ENCODE data around the gene ACACB.

ACACB gene

DNA sequence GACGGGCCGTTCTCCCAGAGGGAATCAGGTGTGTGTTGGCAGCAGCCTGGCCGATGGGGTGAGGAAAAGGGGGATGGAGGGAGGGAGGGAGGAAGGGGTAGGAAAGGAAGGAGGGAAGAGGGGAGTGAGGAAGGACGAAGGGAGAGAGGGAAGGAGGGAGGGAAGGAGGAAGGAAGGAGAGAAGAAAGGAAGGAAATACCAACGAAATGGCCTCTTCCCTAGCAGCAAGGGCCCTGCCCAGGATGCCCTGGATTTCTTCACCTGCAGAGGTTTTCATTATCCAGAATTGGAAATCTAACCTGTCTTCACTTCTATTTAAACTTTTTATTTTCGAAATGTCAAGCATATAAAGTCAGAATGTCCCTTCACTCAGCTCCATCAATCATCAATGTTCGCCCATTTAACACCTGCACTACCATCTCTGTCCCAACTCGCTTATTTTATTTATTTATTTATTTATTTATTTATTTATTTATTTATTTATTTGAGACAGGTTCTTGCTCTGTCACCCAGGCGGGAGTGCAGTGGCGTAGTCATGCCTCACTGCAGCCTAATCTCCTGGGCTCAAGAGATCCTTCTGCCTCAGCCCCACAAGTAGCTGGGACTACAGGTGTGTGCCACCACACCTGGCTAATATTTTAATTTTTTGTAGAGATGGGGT lies 70.7 kb downstream of the ACACB start:
- H2AFZ ChIP-seq (ENCODE audit: low read length), result no peak overlapping the region
- H3K9ac ChIP-seq (ENCODE audit: low read length), result no peak overlapping the region
- H3K9me2 ChIP-seq (ENCODE audit: low read depth, low read length), result no peaks in the 10 kb centered on the region
- no peaks in the 10 kb centered on the region for H3F3A ChIP-seq (ENCODE audit: insufficient read depth, low read length)
- TF ChIP-seq, protein P1, sequence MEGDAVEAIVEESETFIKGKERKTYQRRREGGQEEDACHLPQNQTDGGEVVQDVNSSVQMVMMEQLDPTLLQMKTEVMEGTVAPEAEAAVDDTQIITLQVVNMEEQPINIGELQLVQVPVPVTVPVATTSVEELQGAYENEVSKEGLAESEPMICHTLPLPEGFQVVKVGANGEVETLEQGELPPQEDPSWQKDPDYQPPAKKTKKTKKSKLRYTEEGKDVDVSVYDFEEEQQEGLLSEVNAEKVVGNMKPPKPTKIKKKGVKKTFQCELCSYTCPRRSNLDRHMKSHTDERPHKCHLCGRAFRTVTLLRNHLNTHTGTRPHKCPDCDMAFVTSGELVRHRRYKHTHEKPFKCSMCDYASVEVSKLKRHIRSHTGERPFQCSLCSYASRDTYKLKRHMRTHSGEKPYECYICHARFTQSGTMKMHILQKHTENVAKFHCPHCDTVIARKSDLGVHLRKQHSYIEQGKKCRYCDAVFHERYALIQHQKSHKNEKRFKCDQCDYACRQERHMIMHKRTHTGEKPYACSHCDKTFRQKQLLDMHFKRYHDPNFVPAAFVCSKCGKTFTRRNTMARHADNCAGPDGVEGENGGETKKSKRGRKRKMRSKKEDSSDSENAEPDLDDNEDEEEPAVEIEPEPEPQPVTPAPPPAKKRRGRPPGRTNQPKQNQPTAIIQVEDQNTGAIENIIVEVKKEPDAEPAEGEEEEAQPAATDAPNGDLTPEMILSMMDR (IDR thresholded peaks at IDR 0.05; ENCODE audit: low read length), result no peak
- TF ChIP-seq EZH2 (IDR thresholded peaks at IDR 0.05; ENCODE audit: borderline replicate concordance, low read length), result no peak
- H3K79me2 ChIP-seq (ENCODE audit: insufficient read depth, low read length), result no peaks in the 10 kb centered on the region
- no peaks in the 10 kb centered on the region for H4K20me1 ChIP-seq (ENCODE audit: insufficient read depth, low read length)
- no peak overlapping the region for H3K4me2 ChIP-seq (ENCODE audit: low read length)
- H3K27me3 ChIP-seq (ENCODE audit: insufficient read depth, low read length), result no peaks in the 10 kb centered on the region
- H3K9me3 ChIP-seq (ENCODE audit: low read length), result no peaks in the 10 kb centered on the region
- no peak overlapping the region for H3K4me3 ChIP-seq (ENCODE audit: low read depth, low read length, poor library complexity, severe bottlenecking)
- H3K4me1 ChIP-seq (ENCODE audit: insufficient read depth, low read length, severe bottlenecking), result no peaks in the 10 kb centered on the region
- H3K36me3 ChIP-seq (ENCODE audit: insufficient read depth, low read length), result no peaks in the 10 kb centered on the region
- H3K27ac ChIP-seq (ENCODE audit: low read depth, low read length, poor library complexity, severe bottlenecking), result no peak overlapping the region

DNA sequence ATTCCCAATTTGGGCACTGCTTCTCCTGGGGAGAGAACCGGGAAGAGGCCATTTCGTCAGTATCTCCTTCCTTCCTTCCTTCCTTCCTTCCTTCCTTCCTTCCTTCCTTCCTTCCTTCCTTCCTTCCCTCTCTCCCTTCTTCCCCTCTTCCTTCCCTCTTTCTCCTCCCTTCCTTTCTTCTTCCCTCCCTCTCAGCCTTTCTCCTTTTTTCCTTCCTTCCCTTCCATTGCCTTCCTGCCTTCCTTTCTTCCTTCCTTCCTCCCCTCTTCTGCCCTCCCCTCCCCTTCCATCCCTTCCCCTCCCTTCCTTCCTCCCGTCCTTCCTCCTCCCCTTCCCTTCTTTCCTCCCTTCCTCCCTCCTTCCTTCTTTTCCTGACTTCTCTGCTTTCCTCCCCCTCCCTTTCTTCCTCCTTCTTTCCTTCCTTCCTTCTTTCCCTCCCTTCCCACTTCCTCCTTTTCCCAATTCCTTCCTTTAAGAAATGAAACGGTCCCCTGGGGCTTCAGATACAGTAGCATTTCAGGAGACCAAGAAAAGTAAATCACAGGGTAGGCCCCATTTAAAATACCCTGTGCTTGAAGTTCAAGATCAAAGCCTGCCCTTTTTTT lies 71.8 kb downstream of the ACACB start:
- H3K4me2 ChIP-seq (ENCODE audit: low read length), result no peak overlapping the region
- H3K4me3 ChIP-seq (ENCODE audit: low read depth, low read length, poor library complexity, severe bottlenecking), result no peak overlapping the region
- no peaks in the 10 kb centered on the region for H3K9me2 ChIP-seq (ENCODE audit: low read depth, low read length)
- no peaks in the 10 kb centered on the region for H3K4me1 ChIP-seq (ENCODE audit: insufficient read depth, low read length, severe bottlenecking)
- H3F3A ChIP-seq (ENCODE audit: insufficient read depth, low read length), result no peaks in the 10 kb centered on the region
- H3K27ac ChIP-seq (ENCODE audit: low read depth, low read length, poor library complexity, severe bottlenecking), result no peak overlapping the region
- no peaks in the 10 kb centered on the region for H3K79me2 ChIP-seq (ENCODE audit: insufficient read depth, low read length)
- no peaks in the 10 kb centered on the region for H3K27me3 ChIP-seq (ENCODE audit: insufficient read depth, low read length)
- no peak for TF ChIP-seq EZH2 (IDR thresholded peaks at IDR 0.05; ENCODE audit: borderline replicate concordance, low read length)
- TF ChIP-seq, protein P1 (IDR thresholded peaks at IDR 0.05; ENCODE audit: low read length), result no peak
- H3K9ac ChIP-seq (ENCODE audit: low read length), result no peak overlapping the region
- no peaks in the 10 kb centered on the region for H3K9me3 ChIP-seq (ENCODE audit: low read length)
- no peak overlapping the region for H2AFZ ChIP-seq (ENCODE audit: low read length)
- H4K20me1 ChIP-seq (ENCODE audit: insufficient read depth, low read length), result no peaks in the 10 kb centered on the region
- H3K36me3 ChIP-seq (ENCODE audit: insufficient read depth, low read length), result no peaks in the 10 kb centered on the region

DNA sequence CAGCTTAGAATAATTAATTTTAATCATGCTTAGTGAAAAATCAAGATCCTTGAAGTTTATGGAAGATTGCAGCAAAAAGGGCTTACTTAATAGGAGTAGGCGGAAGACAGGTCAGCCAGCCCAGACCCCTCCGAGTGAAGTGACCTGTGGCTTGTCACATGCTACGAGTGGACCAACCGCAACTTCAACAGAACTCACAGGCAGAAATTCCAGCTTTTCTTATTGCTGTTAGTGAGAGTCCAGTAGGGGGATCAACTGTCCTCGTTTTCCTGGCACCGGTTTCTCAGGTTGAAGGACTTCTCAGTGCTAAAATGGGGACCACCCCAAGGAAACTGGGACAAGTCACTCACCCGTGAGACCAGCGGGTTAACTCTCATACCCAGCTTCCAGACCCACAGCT lies 72.9 kb downstream of the ACACB start:
- Histone ChIP-seq H3K9me2 (ENCODE audit: low read depth, low read length) (no peaks in the 10 kb centered on the region), H3K4me2 (ENCODE audit: low read length) (no peak overlapping the region), H3K4me3 (ENCODE audit: low read depth, low read length, poor library complexity, severe bottlenecking) (no peak overlapping the region), H3K4me1 (ENCODE audit: insufficient read depth, low read length, severe bottlenecking) (no peaks in the 10 kb centered on the region), H3K27ac (ENCODE audit: low read depth, low read length, poor library complexity, severe bottlenecking) (no peak overlapping the region), H3K27me3 (ENCODE audit: insufficient read depth, low read length) (no peaks in the 10 kb centered on the region), H3K9ac (ENCODE audit: low read length) (no peak overlapping the region), H3K79me2 (ENCODE audit: insufficient read depth, low read length) (no peaks in the 10 kb centered on the region), H4K20me1 (ENCODE audit: insufficient read depth, low read length) (no peaks in the 10 kb centered on the region), H3F3A (ENCODE audit: insufficient read depth, low read length) (no peaks in the 10 kb centered on the region), H3K9me3 (ENCODE audit: low read length) (no peaks in the 10 kb centered on the region), H3K36me3 (ENCODE audit: insufficient read depth, low read length) (no peaks in the 10 kb centered on the region), H2AFZ (ENCODE audit: low read length) (no peak overlapping the region)
- TF ChIP-seq, protein P1 (IDR thresholded peaks at IDR 0.05; ENCODE audit: low read length), result no peak
- TF ChIP-seq EZH2 (IDR thresholded peaks at IDR 0.05; ENCODE audit: borderline replicate concordance, low read length), result no peak

All from OCI-LY1 (cell line).